EH (cell line): ENCODE measurements around the gene CD6.
A peak's percentile ranks its signal among the peaks of the same experiment; 100 is the strongest.
"Not testable (repeated sequence)": the region's sequence is repeated elsewhere in the genome, so short reads cannot be mapped to it uniquely, and the experiment has no call there.

Experiments used
- DNase-seq: peaks from one replicate; pipeline ENCODE4 v3.0.0-alpha.2; 2015; ENCODE audit warnings: low read depth

Gene CD6

DNA sequence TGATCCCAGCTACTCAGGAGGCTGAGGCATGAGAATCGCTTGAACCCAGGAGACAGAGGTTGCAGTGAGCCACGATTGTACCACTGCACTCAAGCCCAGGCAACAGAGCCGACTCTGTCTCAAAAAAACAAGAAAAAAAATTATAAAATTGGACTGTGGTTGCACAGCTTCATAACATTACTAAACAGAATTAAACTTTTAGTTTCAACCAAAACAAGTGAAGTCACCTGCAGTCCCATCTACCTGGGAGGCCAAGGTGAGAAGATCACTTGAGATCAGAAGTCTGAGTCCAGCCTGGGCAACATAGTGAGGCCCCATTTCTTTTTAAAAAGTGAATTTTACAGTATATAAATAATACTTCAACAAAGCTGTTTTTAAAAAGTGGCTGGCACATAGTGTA lies 83.0 kb downstream of the CD6 start:
- no peak for DNase-seq

- DNase-seq: no peak
Measured at GRCh38 chr11:61054927-61055562, 83.6 kb downstream of the CD6 start.

DNA sequence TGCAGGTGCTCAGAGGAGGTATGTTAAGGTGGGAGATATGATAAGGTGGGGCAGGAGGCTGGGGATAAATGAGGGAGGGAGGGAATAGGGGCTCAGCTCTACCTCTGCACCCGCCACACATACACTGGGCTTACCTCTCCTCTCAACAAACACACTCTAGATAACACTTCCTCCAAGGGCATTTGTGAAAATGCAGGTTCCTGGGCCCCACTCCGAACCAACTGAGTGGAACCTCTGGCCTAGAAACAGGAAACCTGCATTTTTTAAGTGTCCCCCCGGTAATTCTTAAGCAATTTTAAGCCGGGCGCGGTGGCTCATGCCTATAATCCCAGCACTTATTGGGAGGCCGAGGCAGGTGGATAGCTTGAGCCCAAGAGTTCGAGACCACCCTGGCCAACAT lies 84.3 kb downstream of the CD6 start:
- no peak for DNase-seq

DNA sequence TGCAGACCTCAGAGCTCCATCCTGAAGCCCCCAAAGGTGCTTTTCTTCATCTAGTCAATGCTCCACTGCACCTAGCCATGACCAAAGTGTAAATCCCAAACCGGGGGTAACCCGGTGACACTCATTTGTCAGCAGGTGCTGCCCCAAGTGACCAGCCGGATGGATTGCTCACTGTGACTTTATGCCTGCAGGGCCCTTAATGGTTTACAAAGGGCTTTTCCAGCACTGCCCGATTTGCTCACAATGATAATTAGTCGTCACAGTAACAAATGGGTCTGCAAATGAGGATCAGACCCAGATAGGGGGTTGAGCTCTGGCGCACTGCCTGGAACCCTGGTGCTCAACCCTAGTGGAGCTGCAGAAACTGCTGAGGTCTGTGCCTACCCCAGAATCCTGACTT lies 85.1 kb downstream of the CD6 start:
- no peak for DNase-seq

DNA sequence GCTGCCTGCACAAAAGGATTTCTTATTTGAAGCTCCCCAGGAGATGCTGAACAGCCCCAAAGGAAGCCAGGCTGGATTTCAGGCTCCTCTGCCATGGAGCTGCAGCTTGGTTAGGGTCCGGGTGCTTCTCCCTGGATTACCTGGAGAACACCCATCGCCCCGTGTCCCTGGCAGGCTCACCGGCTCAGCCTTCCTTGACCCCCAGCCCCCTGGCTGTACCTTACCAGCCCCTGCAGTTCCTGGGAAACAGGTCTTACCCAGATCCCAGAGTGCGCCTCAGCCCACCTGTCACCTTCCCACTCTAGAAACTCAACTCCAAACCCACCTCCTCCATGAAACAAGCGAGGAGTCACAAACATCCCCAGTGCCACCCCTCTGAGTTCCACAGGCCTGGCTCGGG lies 85.5 kb downstream of the CD6 start:
- DNase-seq: no peak

DNA sequence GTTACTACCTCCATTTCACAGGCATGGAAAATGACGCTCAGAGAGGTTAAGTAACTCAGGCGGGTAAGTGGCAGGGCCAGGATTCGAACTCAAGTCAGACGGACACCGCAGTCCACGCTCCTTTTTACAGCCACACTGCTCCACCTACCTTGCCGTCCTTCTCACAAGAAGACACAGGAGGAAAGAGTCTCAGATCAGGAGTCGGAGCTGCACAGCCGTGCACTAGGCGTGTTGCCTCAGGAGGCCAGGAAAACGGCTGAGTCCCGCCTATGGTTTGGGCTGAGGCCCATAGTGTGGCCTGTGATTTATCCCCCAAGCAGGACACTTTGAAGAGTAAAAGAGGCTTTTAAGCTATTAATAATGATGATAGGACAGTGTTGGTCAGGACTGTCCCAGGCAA lies 86.1 kb downstream of the CD6 start:
- DNase-seq: no peak

- DNase-seq: no peak
Measured at GRCh38 chr11:61058583-61059259, 87.2 kb downstream of the CD6 start.

- DNase-seq: no peak
Measured at GRCh38 chr11:61059260-61059752, 87.8 kb downstream of the CD6 start.

DNA sequence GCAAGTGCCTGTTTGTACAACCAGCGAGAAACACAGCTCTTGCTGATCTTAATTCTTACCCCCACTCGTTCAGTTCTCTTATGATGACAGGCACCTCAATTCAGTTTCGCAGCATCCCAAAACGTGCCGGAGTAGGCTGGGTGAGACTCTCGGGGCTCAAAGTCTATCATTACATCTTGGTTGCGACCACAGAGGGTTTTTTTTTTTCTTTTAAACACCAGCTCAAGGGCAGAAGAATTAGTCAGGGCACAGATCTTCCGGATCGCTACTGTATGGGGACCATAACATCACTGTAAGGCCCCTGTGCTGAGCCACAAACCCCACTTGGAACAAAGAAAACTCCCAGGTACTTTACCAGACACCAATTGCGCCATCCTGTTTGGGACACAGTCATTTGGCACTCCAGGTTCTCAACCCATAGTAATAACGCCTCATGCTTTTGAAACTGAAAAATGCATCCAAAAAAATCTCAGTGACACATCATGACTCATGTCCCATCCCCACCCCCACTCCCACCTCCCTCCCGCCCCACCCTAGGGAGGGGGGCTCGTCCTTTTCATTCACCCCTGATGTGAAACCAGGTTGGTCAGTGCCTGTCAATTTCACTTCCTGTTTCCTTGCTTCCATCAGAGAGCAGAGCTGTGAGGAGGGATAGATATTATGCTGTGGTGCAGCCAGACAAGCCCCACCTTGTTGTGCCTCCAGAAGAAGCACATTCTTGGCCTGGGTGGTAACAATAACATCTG lies 89.8 kb downstream of the CD6 start:
- DNase-seq: peak; percentile 2

GRCh38 chr11:61062181-61062930 lies 90.9 kb downstream of the CD6 start:
- no peak for DNase-seq

DNA sequence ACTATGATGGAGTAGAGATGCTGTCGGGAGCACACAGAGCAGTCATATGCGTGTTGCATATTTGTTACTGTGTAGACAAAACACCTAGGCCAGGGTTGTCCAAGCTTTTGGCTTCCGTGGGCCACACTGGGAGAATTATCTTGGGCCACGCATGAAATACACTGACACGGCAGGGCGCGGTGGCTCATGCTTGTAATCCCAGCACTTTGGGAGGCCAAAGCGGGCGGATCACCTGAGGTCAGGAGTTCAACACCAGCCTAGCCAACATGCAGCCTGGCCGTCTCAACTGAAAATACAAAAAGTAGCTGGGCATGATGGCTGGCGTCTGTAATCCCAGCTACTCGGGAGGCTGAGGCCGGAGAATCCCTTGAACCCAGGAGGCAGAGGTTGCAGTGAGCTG lies 93.8 kb downstream of the CD6 start:
- DNase-seq: not testable (repeated sequence)

GRCh38 chr11:61065955-61066638 lies 94.6 kb downstream of the CD6 start:
- DNase-seq: no peak

GRCh38 chr11:61066645-61067044 lies 95.2 kb downstream of the CD6 start:
- DNase-seq: no peak

DNA sequence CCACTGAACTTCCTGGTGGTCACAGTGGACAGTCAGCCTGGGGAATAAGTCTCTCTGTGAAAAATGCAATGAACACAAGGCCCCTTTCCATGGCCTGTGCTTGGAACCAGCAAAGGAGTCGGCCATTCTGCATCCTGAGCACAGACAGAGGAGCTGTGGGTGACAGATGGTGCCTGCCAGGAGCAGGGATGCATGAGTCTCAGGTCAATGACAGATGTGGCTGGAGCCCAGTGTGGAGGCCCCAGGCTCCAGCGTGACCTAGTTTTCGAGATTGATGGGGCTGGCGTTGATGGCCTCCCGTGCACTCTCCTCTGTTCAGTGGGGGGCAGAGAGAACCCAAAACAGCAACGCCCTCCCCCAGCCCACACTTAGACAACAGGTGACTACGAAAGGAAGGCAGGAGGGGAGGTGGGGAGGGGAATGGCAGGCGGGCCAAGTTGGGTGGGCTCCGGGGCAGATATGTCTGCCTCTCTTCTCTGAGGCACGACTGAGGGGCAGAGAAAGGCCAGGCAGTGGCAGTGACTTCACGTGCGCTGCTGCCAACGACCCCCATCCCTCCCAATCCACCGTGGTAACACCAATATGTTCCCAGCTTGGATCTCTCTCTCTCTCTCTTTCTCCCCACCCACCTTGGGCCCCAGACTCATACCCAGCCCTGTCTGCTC lies 96.4 kb downstream of the CD6 start:
- DNase-seq: no peak

DNA sequence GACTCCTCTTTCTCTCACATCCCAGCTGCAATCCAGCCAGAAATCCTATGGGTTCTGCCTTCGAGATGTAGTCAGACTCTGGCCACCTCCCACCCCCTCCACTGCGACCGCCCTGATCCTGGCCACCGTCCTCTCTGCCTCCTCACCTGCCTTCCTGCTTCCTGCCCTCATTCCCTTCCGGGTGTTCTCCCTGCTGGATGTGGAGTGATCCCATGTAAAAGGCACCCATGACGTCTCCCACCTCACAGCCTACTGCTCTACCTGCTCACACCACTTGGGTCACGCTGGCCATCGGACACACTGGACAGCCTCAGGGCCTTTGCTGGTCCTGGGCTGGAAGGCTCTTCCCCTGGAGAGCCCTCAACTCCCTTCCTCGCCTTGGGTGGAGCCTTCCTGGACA lies 97.1 kb downstream of the CD6 start:
- no peak for DNase-seq

- DNase-seq: no peak
Measured at GRCh38 chr11:61069427-61069826, 97.9 kb downstream of the CD6 start.
